Measurements from ENCODE around the gene ANKRD24.

DNA sequence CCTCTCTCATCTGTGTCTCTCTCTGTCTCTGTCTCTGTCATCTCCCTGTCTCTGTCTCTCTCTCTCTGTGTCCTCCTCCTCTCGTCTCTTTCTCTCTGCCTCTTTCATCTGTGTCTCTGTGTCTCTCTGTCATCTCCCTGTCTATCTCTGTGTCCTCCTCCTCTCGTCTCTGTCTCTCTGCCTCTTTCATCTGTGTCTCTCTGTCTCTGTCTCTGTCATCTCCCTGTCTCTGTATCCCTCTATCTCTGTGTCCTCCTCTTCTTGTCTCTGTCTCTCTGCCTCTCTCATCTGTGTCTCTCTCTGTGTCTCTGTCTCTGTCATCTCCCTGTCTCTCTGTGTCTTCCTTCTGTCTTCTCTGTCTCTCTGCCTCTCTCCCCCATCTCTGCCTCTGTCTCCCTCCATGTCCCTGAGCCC lies 46.3 kb downstream of the ANKRD24 start:
- TF ChIP-seq, protein P1, sequence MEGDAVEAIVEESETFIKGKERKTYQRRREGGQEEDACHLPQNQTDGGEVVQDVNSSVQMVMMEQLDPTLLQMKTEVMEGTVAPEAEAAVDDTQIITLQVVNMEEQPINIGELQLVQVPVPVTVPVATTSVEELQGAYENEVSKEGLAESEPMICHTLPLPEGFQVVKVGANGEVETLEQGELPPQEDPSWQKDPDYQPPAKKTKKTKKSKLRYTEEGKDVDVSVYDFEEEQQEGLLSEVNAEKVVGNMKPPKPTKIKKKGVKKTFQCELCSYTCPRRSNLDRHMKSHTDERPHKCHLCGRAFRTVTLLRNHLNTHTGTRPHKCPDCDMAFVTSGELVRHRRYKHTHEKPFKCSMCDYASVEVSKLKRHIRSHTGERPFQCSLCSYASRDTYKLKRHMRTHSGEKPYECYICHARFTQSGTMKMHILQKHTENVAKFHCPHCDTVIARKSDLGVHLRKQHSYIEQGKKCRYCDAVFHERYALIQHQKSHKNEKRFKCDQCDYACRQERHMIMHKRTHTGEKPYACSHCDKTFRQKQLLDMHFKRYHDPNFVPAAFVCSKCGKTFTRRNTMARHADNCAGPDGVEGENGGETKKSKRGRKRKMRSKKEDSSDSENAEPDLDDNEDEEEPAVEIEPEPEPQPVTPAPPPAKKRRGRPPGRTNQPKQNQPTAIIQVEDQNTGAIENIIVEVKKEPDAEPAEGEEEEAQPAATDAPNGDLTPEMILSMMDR (IDR thresholded peaks at IDR 0.05), result no peak
- no peak for TF ChIP-seq ZFX (IDR thresholded peaks at IDR 0.05; ENCODE audit: borderline replicate concordance)

Measured in 22Rv1 (cell line).